CD14-positive monocyte (primary cell): ENCODE data around the gene FAT1. TPM values are rescaled to one million over a fixed set of nuclear protein-coding genes. Genes with fewer than 3 reads are reported as not detected.

Experiments
- DNase-seq, 3 donors: peaks; one replicate each; pipeline ENCODE4 v3.0.0-alpha.2; 2011 to 2022
- H2AFZ ChIP-seq: 2 replicates; pipeline ENCODE4 v1.6.0; 2012; ENCODE audit warnings: mild to moderate bottlenecking, low read depth, low read length, inconsistent platforms; ENCODE audit not compliant: insufficient read depth, poor library complexity, severe bottlenecking
- H3K27ac ChIP-seq, 2 donors: 1 replicate in 1 of 2; 2 replicates in 1 of 2; pipeline ENCODE4 v1.5.1; 2012 to 2013; ENCODE audit warnings: low read length in 2 of 2, control low read depth in 1 of 2, inconsistent platforms in 1 of 2, low read depth in 1 of 2, mild to moderate bottlenecking in 1 of 2
- H3K27me3 ChIP-seq, 2 donors: one replicate each; pipeline versions ENCODE4 v1.6.0 to v1.6.1; 2011 to 2013; ENCODE audit warnings: low read length in 2 of 2; ENCODE audit not compliant: control insufficient read depth in 2 of 2, insufficient read depth in 2 of 2
- H3K36me3 ChIP-seq, 2 donors: replicated peaks in 1 of 2; 1 replicate in 1 of 2; 2 replicates in 1 of 2; pipeline versions ENCODE4 v1.5.1 to v1.6.1; 2012 to 2013; ENCODE audit warnings: low read length in 2 of 2, control low read depth in 1 of 2, inconsistent platforms in 1 of 2, mild to moderate bottlenecking in 1 of 2; ENCODE audit not compliant: insufficient read depth in 2 of 2, control insufficient read depth in 1 of 2
- H3K4me1 ChIP-seq, 2 donors: 1 replicate in 1 of 2; 2 replicates in 1 of 2; pipeline versions ENCODE4 v1.5.1 to v1.6.1; 2012 to 2013; ENCODE audit warnings: low read length in 2 of 2, control low read depth in 1 of 2, inconsistent platforms in 1 of 2, mild to moderate bottlenecking in 1 of 2, moderate library complexity in 1 of 2; ENCODE audit not compliant: insufficient read depth in 2 of 2, control insufficient read depth in 1 of 2
- H3K4me2 ChIP-seq: replicated peaks from 2 replicates; pipeline ENCODE3; 2012; ENCODE audit warnings: low read length, moderate library complexity, mild to moderate bottlenecking; ENCODE audit not compliant: poor library complexity, severe bottlenecking; ENCODE audit errors: extremely low read depth
- H3K4me3 ChIP-seq, 3 experiments: fragments of 200-600 bp in 1 of 3; sonication (generic) in 1 of 3; replicated peaks in 1 of 3; 1 replicate in 2 of 3; 2 replicates in 1 of 3; pipeline ENCODE4 v1.5.1; 2011 to 2013; ENCODE audit warnings: low read length in 3 of 3, mild to moderate bottlenecking in 3 of 3, control low read depth in 2 of 3, low read depth in 2 of 3, inconsistent platforms in 1 of 3, moderate library complexity in 1 of 3
- H3K79me2 ChIP-seq: 2 replicates; pipeline ENCODE4 v1.6.0; 2012; ENCODE audit warnings: mild to moderate bottlenecking, control low read depth, inconsistent platforms, low read length, moderate library complexity; ENCODE audit not compliant: insufficient read depth
- H3K9ac ChIP-seq: 2 replicates; pipeline ENCODE4 v1.6.0; 2017; ENCODE audit warnings: low read length, mild to moderate bottlenecking; ENCODE audit not compliant: insufficient read depth, poor library complexity, severe bottlenecking
- H3K9me3 ChIP-seq, 2 donors: replicated peaks in 1 of 2; 1 replicate in 1 of 2; 2 replicates in 1 of 2; pipeline versions ENCODE4 v1.5.1 to v1.6.1; 2012 to 2013; ENCODE audit warnings: low read length in 2 of 2, control low read depth in 1 of 2; ENCODE audit not compliant: control insufficient read depth in 1 of 2, insufficient read depth in 1 of 2
- H4K20me1 ChIP-seq: 2 replicates; pipeline ENCODE4 v1.6.0; 2012; ENCODE audit warnings: mild to moderate bottlenecking, low read length, control low read depth, moderate library complexity; ENCODE audit not compliant: insufficient read depth
- H3K27ac Mint-ChIP-seq, 7 donors: one replicate each; pipeline ENCODE4 v1.8.0; 2020; ENCODE audit warnings: mild to moderate bottlenecking in 7 of 7, mixed read lengths in 7 of 7, moderate library complexity in 6 of 7, inconsistent platforms in 2 of 7
- H3K27me3 Mint-ChIP-seq, 3 donors: one replicate each; pipeline ENCODE4 v1.8.0; 2021 to 2022; ENCODE audit warnings: low read depth in 3 of 3, mild to moderate bottlenecking in 3 of 3, mixed read lengths in 3 of 3, moderate library complexity in 3 of 3, inconsistent platforms in 1 of 3
- H3K36me3 Mint-ChIP-seq, 2 donors: one replicate each; pipeline ENCODE4 v1.8.0; 2020; ENCODE audit warnings: mixed read lengths in 2 of 2, inconsistent platforms in 1 of 2, mild to moderate bottlenecking in 1 of 2
- H3K4me1 Mint-ChIP-seq: one replicate; pipeline ENCODE4 v1.8.0; 2020; ENCODE audit warnings: mild to moderate bottlenecking, mixed read lengths
- H3K4me3 Mint-ChIP-seq, 2 donors: one replicate each; pipeline ENCODE4 v1.8.0; 2020; ENCODE audit warnings: mild to moderate bottlenecking in 2 of 2, mixed read lengths in 2 of 2, moderate library complexity in 1 of 2
- H3K9me3 Mint-ChIP-seq, 7 donors: one replicate each; pipeline ENCODE4 v1.8.0; 2020 to 2022; ENCODE audit warnings: mixed read lengths in 7 of 7, mild to moderate bottlenecking in 6 of 7, moderate library complexity in 6 of 7, inconsistent platforms in 2 of 7
- CTCF ChIP-seq: fragments of 200-600 bp; IDR thresholded peaks from one replicate; pipeline ENCODE4 v1.8.0; 2022; ENCODE audit warnings: antibody characterized with exemption, mild to moderate bottlenecking
- WGBS: methylation state at CpG from one replicate; pipeline ENCODE4 v1.1.5; 2013; ENCODE audit warnings: missing lambda C conversion rate; ENCODE audit not compliant: insufficient coverage; 5-methylcytosine and 5-hydroxymethylcytosine counted together
- intact Hi-C, 2 donors: fragments of 100-400 bp; cut with micrococcal nuclease; formaldehyde crosslinking; loops; one replicate each; pipeline versions ENCODE4 v1.15.0 to v1.15.1; 2023
- polyA plus RNA-seq, 3 donors: library from polyadenylated mRNA; depleted of rRNA in 1 of 3; unstranded in 2 of 3; stranded (reverse) in 1 of 3; fragments of 300-500 nt in 2 of 3; fragments of >200 nt in 1 of 3; fragmentation: Illumina TruSeq in 2 of 3; gene quantifications; 1 replicate in 2 of 3; 2 replicates in 1 of 3; pipeline ENCODE4 v1.2.3, GENCODE V29; 2012 to 2021

FAT1 gene
- polyA plus RNA-seq, 3 donors = not detected

GRCh38 chr4:186666252-186666651, 57.4 kb downstream of the FAT1 start:
- H3K4me1 Mint-ChIP-seq = no peaks in the 10 kb centered on the region
- H3K4me3 Mint-ChIP-seq = no peak overlapping the region
- H4K20me1 ChIP-seq = no peaks in the 10 kb centered on the region
- no peaks in the 10 kb centered on the region for H3K4me1 ChIP-seq
- H3K27me3 Mint-ChIP-seq = peaks cover 0 to 3% (median 1%) of the 10 kb centered on the region in 3 donors
- no peaks in the 10 kb centered on the region for H3K79me2 ChIP-seq
- no peaks in the 10 kb centered on the region for H3K9me3 ChIP-seq
- H3K36me3 ChIP-seq = no peaks in the 10 kb centered on the region
- no peak overlapping the region for H3K4me2 ChIP-seq
- no peak overlapping the region for H2AFZ ChIP-seq
- H3K27ac ChIP-seq = no peak overlapping the region
- no peak for DNase-seq
- H3K36me3 Mint-ChIP-seq = no peaks in the 10 kb centered on the region
- H3K9me3 Mint-ChIP-seq = peaks cover 0 to 3% (median 0%) of the 10 kb centered on the region in 7 donors
- H3K27me3 ChIP-seq = no peaks in the 10 kb centered on the region
- no peak overlapping the region for H3K27ac Mint-ChIP-seq
- no peak overlapping the region for H3K4me3 ChIP-seq
- no peak overlapping the region for H3K9ac ChIP-seq
- intact Hi-C loops = no loop called here
- no peak for TF ChIP-seq CTCF
- WGBS = 100% methylated on average over 1 of the region's 4 CpGs

GRCh38 chr4:186660403-186660802, 63.3 kb downstream of the FAT1 start:
- no peaks in the 10 kb centered on the region for H3K27me3 Mint-ChIP-seq
- Histone ChIP-seq H3K4me2 (no peak overlapping the region), H3K9ac (no peak overlapping the region), H3K27ac (no peak overlapping the region), H3K79me2 (no peaks in the 10 kb centered on the region), H3K27me3 (no peaks in the 10 kb centered on the region), H3K9me3 (no peaks in the 10 kb centered on the region), H3K4me1 (no peaks in the 10 kb centered on the region), H4K20me1 (no peaks in the 10 kb centered on the region), H3K36me3 (no peaks in the 10 kb centered on the region), H3K4me3 (no peak overlapping the region), H2AFZ (no peak overlapping the region)
- intact Hi-C loops = no loop called here
- no peaks in the 10 kb centered on the region for H3K4me1 Mint-ChIP-seq
- DNase-seq = no peak
- no peaks in the 10 kb centered on the region for H3K36me3 Mint-ChIP-seq
- TF ChIP-seq CTCF = no peak
- no peak overlapping the region for H3K4me3 Mint-ChIP-seq
- H3K9me3 Mint-ChIP-seq = peaks cover 0 to 8% (median 0%) of the 10 kb centered on the region in 7 donors
- no CpG with 5 or more reads among the region's 4 CpGs for WGBS
- no peak overlapping the region for H3K27ac Mint-ChIP-seq
